ENCODE results near the gene ODR4.
"Not testable (repeated sequence)": the region's sequence is repeated elsewhere in the genome, so short reads cannot be mapped to it uniquely, and the experiment has no call there.

ODR4 gene

DNA sequence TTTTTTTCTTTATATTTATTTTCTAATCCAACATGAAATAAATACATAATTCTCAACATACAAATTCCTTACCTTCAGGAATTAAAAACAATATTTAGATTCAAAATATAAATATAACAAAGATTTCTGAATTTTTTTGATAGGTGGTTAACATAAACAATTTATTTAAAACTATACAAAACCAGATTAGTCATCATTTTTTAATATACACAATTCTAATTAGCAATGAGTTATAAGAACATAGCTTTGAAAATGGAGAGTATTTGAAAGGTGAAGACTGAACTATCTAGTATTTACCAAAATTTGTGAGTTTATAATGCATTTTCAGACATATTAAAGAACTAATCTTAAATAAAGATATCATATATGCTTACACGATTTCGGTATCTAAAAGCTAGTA lies 38.1 kb upstream of the ODR4 start:
- Histone ChIP-seq H2BK15ac (ENCODE audit: low read length) (no peak overlapping the region), H3K9me3 (replicated peaks in 1 of 2; ENCODE audit: control insufficient read depth in 2 of 2, insufficient read depth in 1 of 2, low read depth in 1 of 2, low read length in 2 of 2) (no peaks in the 10 kb centered on the region), H2BK5ac (ENCODE audit: low read length) (no peak overlapping the region), H3K36me3 (replicated peaks in 1 of 2; ENCODE audit: control insufficient read depth in 2 of 2, insufficient read depth in 2 of 2, low read length in 2 of 2) (peaks cover 21 to 98% of the 10 kb centered on the region in 2 donors), H3K4me3 (ENCODE audit: low read length in 2 of 2) (no peak overlapping the region), H3K79me1 (ENCODE audit: low read depth, low read length) (no peaks in the 10 kb centered on the region), H3K18ac (ENCODE audit: low read length) (no peak overlapping the region), H3K4me2 (ENCODE audit: insufficient read depth, low read length, poor library complexity, severe bottlenecking) (no peak overlapping the region), H4K8ac (ENCODE audit: low read depth, low read length) (no peak overlapping the region), H3K4me1 (ENCODE audit: control insufficient read depth in 2 of 2, insufficient read depth in 1 of 2, low read depth in 1 of 2, low read length in 2 of 2) (no peaks in the 10 kb centered on the region), H2BK12ac (ENCODE audit: low read length) (no peak overlapping the region), H3K14ac (ENCODE audit: low read length) (no peak overlapping the region), H2AK5ac (ENCODE audit: low read depth, low read length) (no peak overlapping the region), H3K27me3 (ENCODE audit: control insufficient read depth in 3 of 3, insufficient read depth in 3 of 3, low read depth in 1 of 3, low read length in 3 of 3) (no peaks in the 10 kb centered on the region), H3K9ac (ENCODE audit: low read depth, low read length, poor library complexity) (no peak overlapping the region), H2BK120ac (ENCODE audit: low read depth, low read length) (no peak overlapping the region), H2AFZ (ENCODE audit: low read length) (no peak overlapping the region), H3K23ac (ENCODE audit: low read depth, low read length, poor library complexity) (no peak overlapping the region), H3K4ac (ENCODE audit: low read length) (no peak overlapping the region), H3K27ac (replicated peaks; ENCODE audit: low read length) (no peak overlapping the region), H4K91ac (ENCODE audit: low read depth, low read length, poor library complexity) (no peak overlapping the region)
- DNase-seq (ENCODE audit: low spot score) = no peak
- WGBS, 2 donors (ENCODE audit: extremely low coverage in 2 of 2, insufficient read length in 2 of 2, insufficient replicate concordance in 1 of 2) = no CpG with 5 or more reads among the region's 2 CpGs

DNA sequence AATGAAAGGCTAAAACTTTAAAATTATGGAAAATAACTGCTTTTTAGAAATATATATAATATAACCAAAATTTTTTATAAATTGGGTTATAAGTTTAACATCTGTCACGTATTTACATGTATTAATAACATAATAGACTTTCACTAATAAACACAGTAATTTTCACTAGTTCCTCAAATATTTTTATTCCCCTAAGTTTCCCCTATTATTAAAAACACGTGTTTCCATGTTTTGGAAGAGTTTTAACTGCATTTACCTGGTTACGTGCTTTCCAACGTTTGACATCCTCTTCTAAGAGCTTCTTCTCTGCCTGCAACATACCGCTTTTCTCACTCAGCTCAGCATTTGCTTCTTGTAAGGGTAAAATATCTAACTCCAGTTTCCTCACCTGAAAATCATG lies 34.9 kb upstream of the ODR4 start:
- H3K27ac ChIP-seq (replicated peaks; ENCODE audit: low read length) = no peak overlapping the region
- no peak overlapping the region for H3K4me2 ChIP-seq (ENCODE audit: insufficient read depth, low read length, poor library complexity, severe bottlenecking)
- H4K8ac ChIP-seq (ENCODE audit: low read depth, low read length) = no peak overlapping the region
- no peak overlapping the region for H2AFZ ChIP-seq (ENCODE audit: low read length)
- no peak overlapping the region for H3K14ac ChIP-seq (ENCODE audit: low read length)
- no peaks in the 10 kb centered on the region for H3K4me1 ChIP-seq (ENCODE audit: control insufficient read depth in 2 of 2, insufficient read depth in 1 of 2, low read depth in 1 of 2, low read length in 2 of 2)
- no peaks in the 10 kb centered on the region for H3K27me3 ChIP-seq (ENCODE audit: control insufficient read depth in 3 of 3, insufficient read depth in 3 of 3, low read depth in 1 of 3, low read length in 3 of 3)
- H3K79me1 ChIP-seq (ENCODE audit: low read depth, low read length) = no peaks in the 10 kb centered on the region
- H3K9ac ChIP-seq (ENCODE audit: low read depth, low read length, poor library complexity) = no peak overlapping the region
- H3K36me3 ChIP-seq (replicated peaks in 1 of 2; ENCODE audit: control insufficient read depth in 2 of 2, insufficient read depth in 2 of 2, low read length in 2 of 2) = peaks cover 21 to 98% of the 10 kb centered on the region in 2 donors
- H3K4me3 ChIP-seq (ENCODE audit: low read length in 2 of 2) = no peak overlapping the region
- no peak overlapping the region for H2BK15ac ChIP-seq (ENCODE audit: low read length)
- no CpG with 5 or more reads among the region's 5 CpGs for WGBS, 2 donors (ENCODE audit: extremely low coverage in 2 of 2, insufficient read length in 2 of 2, insufficient replicate concordance in 1 of 2)
- H3K4ac ChIP-seq (ENCODE audit: low read length) = no peak overlapping the region
- no peak overlapping the region for H3K23ac ChIP-seq (ENCODE audit: low read depth, low read length, poor library complexity)
- no peak overlapping the region for H2AK5ac ChIP-seq (ENCODE audit: low read depth, low read length)
- H2BK120ac ChIP-seq (ENCODE audit: low read depth, low read length) = no peak overlapping the region
- H2BK12ac ChIP-seq (ENCODE audit: low read length) = no peak overlapping the region
- no peak overlapping the region for H4K91ac ChIP-seq (ENCODE audit: low read depth, low read length, poor library complexity)
- H3K18ac ChIP-seq (ENCODE audit: low read length) = no peak overlapping the region
- H2BK5ac ChIP-seq (ENCODE audit: low read length) = no peak overlapping the region
- DNase-seq (ENCODE audit: low spot score) = no peak
- H3K9me3 ChIP-seq (replicated peaks in 1 of 2; ENCODE audit: control insufficient read depth in 2 of 2, insufficient read depth in 1 of 2, low read depth in 1 of 2, low read length in 2 of 2) = no peaks in the 10 kb centered on the region

DNA sequence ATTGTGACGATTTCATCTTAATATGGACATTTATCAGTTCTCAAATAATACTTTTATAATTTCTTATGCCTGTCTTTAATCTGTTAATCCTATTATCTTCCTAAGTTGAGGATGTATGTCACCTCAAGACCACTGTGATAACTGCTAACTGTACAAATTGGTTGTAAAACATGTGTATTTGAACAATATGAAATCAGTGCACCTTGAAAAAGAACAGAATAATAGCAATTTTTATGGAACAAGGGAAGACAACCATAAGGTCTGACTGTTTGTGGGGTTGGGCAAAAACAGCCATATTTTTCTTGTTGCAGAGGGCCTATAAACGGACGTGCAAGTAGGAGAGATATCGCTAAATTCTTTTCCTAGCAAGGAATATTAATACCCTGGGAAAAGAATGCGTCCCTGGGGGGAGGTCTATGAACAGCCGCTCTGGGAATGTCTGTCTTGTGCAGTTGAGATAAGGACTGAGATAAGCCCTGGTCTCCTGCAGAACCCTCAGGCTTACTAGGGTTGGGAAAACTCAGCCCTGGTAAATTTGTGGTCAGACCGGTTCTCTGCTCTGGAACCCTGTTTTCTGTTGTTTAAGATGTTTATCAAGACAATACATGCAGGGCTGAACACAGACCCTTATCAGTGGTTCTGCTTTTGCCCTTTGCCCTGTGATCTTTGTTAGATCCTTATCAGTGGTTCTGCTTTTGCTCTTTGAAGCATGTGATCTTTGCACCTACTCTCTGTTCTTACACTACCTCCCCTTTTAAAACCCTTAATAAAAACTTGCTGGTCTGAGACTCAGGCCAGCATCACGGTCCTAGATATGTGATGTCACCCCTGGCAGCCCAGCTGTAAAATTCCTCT lies 27.6 kb upstream of the ODR4 start:
- not testable (repeated sequence) for H3K9ac ChIP-seq (ENCODE audit: low read depth, low read length, poor library complexity); H2BK5ac ChIP-seq (ENCODE audit: low read length); H3K4me3 ChIP-seq (ENCODE audit: low read length in 2 of 2); H3K4ac ChIP-seq (ENCODE audit: low read length); H2AFZ ChIP-seq (ENCODE audit: low read length); H3K9me3 ChIP-seq (replicated peaks in 1 of 2; ENCODE audit: control insufficient read depth in 2 of 2, insufficient read depth in 1 of 2, low read depth in 1 of 2, low read length in 2 of 2); H2BK120ac ChIP-seq (ENCODE audit: low read depth, low read length); H3K4me2 ChIP-seq (ENCODE audit: insufficient read depth, low read length, poor library complexity, severe bottlenecking); H4K91ac ChIP-seq (ENCODE audit: low read depth, low read length, poor library complexity); H4K8ac ChIP-seq (ENCODE audit: low read depth, low read length); H2BK15ac ChIP-seq (ENCODE audit: low read length); H2AK5ac ChIP-seq (ENCODE audit: low read depth, low read length); H3K27me3 ChIP-seq (ENCODE audit: control insufficient read depth in 3 of 3, insufficient read depth in 3 of 3, low read depth in 1 of 3, low read length in 3 of 3); H3K18ac ChIP-seq (ENCODE audit: low read length); H2BK12ac ChIP-seq (ENCODE audit: low read length); H3K23ac ChIP-seq (ENCODE audit: low read depth, low read length, poor library complexity); H3K14ac ChIP-seq (ENCODE audit: low read length); H3K4me1 ChIP-seq (ENCODE audit: control insufficient read depth in 2 of 2, insufficient read depth in 1 of 2, low read depth in 1 of 2, low read length in 2 of 2); H3K27ac ChIP-seq (replicated peaks; ENCODE audit: low read length); DNase-seq (ENCODE audit: low spot score); H3K79me1 ChIP-seq (ENCODE audit: low read depth, low read length)
- no CpG with 5 or more reads among the region's 8 CpGs for WGBS, 2 donors (ENCODE audit: extremely low coverage in 2 of 2, insufficient read length in 2 of 2, insufficient replicate concordance in 1 of 2)
- peaks cover 18 to 97% of the 10 kb centered on the region in 2 donors for H3K36me3 ChIP-seq (replicated peaks in 1 of 2; ENCODE audit: control insufficient read depth in 2 of 2, insufficient read depth in 2 of 2, low read length in 2 of 2)

DNA sequence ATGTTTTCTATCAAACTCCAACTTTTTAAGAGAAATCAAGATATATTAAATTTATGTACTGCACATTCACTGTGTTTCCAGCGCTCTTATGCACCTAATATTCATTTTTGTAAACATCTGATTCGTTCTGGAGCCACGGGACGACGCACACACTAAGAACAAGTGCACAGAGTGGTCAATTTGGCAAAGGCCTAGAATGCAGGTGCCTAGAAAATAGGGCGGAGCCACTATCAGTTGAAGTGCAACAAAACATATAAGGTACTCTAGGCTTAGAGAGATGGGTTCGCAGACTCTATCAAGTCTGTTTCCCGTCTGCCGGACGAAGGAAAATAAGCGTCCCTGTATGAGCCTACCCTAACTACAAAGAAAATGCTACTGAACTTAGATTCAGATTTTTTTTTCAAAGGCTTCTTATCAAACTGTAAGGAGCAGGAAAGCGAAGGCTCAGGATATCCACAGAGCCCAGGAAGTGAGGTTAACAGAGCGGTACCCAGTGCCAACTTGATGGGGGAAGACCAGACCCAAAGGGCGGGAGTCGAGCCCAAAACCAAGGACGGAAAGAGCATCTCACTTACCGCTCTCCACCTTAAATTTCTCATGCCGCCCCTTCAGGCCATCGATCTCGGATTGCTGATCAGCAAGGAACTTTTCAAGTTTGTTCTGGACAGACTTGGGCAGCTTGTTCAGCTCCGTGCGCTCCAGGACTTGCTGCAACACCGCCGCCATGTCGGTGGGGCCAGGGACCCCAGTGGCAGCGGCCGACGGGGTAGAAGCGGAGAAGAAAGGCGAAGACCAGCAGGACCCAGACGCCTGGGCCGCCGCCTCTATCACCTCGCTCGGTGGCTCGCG lies 1.1 kb upstream of the ODR4 start:
- DNase-seq (ENCODE audit: low spot score) = peak; percentile 11
- Histone ChIP-seq H2BK5ac (ENCODE audit: low read length) (no peak overlapping the region), H3K4ac (ENCODE audit: low read length) (no peak overlapping the region), H3K79me1 (ENCODE audit: low read depth, low read length) (peaks cover 2% of the 10 kb centered on the region), H4K8ac (ENCODE audit: low read depth, low read length) (no peak overlapping the region), H3K36me3 (replicated peaks in 1 of 2; ENCODE audit: control insufficient read depth in 2 of 2, insufficient read depth in 2 of 2, low read length in 2 of 2) (peaks cover 3 to 56% of the 10 kb centered on the region in 2 donors), H2BK15ac (ENCODE audit: low read length) (no peak overlapping the region), H2AK5ac (ENCODE audit: low read depth, low read length) (no peak overlapping the region), H3K23ac (ENCODE audit: low read depth, low read length, poor library complexity) (peak overlapping the region; percentile 62), H3K4me2 (ENCODE audit: insufficient read depth, low read length, poor library complexity, severe bottlenecking) (peak overlapping the region; percentile 58), H3K9me3 (replicated peaks in 1 of 2; ENCODE audit: control insufficient read depth in 2 of 2, insufficient read depth in 1 of 2, low read depth in 1 of 2, low read length in 2 of 2) (no peaks in the 10 kb centered on the region), H3K9ac (ENCODE audit: low read depth, low read length, poor library complexity) (peak overlapping the region; percentile 78), H3K27me3 (ENCODE audit: control insufficient read depth in 3 of 3, insufficient read depth in 3 of 3, low read depth in 1 of 3, low read length in 3 of 3) (no peaks in the 10 kb centered on the region), H2BK12ac (ENCODE audit: low read length) (no peak overlapping the region), H2AFZ (ENCODE audit: low read length) (peak overlapping the region; percentile 87), H2BK120ac (ENCODE audit: low read depth, low read length) (no peak overlapping the region), H4K91ac (ENCODE audit: low read depth, low read length, poor library complexity) (no peak overlapping the region), H3K4me3 (ENCODE audit: low read length in 2 of 2) (peak overlapping the region; percentile 69 to 89), H3K18ac (ENCODE audit: low read length) (peak overlapping the region; percentile 82), H3K14ac (ENCODE audit: low read length) (no peak overlapping the region), H3K4me1 (ENCODE audit: control insufficient read depth in 2 of 2, insufficient read depth in 1 of 2, low read depth in 1 of 2, low read length in 2 of 2) (peaks cover 1 to 7% of the 10 kb centered on the region in 2 donors), H3K27ac (replicated peaks; ENCODE audit: low read length) (peak overlapping the region; percentile 97)
- WGBS, 2 donors (ENCODE audit: extremely low coverage in 2 of 2, insufficient read length in 2 of 2, insufficient replicate concordance in 1 of 2) = no CpG with 5 or more reads among the region's 37 CpGs
